Measurements from ENCODE around the gene FILIP1L.
"Not testable (repeated sequence)": the region's sequence is repeated elsewhere in the genome, so short reads cannot be mapped to it uniquely, and the experiment has no call there.

Gene FILIP1L

DNA sequence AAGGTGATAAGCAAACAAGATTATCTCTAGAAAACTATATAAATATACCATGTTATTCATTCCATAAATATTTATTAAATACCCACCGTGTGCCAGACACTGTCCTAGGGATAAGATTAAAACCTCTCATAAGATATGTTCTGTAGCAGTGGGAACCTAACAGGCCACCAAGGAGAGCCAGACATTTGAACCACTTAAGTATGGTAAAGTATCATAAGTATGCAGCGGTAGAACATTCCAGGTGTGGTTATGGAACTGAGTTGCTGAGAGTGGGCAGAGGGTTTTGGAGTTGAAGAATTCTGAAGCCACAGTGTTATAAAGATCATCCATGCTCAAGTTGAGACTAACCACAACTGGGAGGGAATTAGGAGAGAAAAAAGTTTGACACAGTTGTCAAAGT is 14.7 kb downstream of the FILIP1L start:
- in situ Hi-C loops (cut with MboI; ENCODE audit: low sequenced_read_pairs): no loop called here

- in situ Hi-C loops (cut with MboI; ENCODE audit: low sequenced_read_pairs): no loop called here
Observed at GRCh38 chr3:100098784-100099070, 15.6 kb downstream of the FILIP1L start.

DNA sequence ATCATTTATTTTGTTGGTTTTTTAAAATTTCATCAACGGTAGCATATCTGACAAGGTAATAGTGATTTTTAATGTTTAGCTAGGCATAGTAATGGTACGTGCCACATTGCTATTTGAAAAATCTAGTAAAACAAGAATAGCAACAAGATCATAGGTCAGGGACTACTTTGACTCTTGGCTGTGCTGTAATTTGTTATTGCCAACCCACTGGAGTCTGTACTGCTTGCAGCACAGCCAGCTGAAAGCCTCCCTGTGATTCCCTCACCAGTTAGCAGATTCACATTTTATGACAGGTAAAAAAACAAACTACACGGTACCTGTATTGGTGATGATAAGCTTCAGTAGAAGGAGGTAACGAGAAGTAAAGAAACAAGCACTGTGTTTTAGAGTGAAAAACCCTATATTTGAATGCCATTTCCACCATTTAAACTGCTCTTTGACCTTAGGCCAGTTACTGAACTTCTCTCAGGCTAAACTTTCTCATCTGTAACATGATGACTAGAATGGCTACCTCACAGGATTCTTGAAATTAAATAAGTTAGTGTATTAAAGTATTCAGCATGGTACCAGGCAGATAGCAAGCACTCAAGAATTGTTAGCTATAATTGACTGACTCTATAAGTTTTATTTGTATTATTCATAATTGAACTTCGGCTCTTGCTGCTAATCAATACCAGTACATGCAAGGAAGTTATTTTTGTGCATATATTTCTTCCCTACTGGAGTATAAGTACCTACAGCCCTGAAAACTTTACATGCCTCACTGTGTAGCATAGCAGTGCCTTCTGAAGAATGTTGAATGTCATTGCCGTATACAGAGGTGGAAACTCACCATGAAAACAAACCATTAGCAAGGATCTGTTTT is 16.1 kb downstream of the FILIP1L start:
- in situ Hi-C loops (cut with MboI; ENCODE audit: low sequenced_read_pairs): no loop called here

DNA sequence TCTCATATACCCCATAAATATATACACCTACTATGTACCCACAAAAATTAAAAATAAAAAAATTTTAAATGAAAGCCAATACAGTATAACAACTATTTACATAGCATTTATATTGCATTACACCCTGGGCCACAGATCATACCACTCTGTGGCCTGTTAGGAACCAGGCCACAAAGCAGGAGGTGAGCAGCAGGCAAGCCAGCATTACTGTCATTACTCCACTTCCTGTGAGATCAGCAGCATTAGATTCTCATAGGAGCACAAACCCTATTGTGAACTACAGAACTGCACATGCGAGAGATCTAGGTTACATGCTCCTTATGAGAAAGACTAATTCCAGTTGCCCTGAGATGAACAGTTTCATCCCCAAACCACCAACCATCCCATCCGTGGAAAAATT is 17.4 kb downstream of the FILIP1L start:
- in situ Hi-C loops (cut with MboI; ENCODE audit: low sequenced_read_pairs): no loop called here

DNA sequence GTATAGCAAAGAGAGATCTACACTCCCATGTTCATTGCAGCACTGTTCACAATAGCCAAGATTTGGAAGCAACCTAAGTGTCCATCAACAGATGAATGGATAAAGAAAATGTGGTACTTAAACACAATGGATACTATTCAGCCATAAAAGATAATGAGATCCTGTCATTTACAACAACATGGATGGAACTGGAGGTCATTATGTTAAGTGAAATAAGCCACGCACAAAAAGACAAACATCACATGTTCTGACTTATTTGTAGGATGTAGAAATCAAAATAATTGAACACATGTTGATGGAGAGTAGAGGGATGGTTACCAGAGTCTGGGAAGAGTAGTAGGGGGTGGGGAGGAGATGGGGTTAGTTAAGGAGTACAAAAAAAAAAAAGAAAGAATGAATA is 18.0 kb downstream of the FILIP1L start:
- in situ Hi-C loops (cut with MboI; ENCODE audit: low sequenced_read_pairs): not testable (repeated sequence)

DNA sequence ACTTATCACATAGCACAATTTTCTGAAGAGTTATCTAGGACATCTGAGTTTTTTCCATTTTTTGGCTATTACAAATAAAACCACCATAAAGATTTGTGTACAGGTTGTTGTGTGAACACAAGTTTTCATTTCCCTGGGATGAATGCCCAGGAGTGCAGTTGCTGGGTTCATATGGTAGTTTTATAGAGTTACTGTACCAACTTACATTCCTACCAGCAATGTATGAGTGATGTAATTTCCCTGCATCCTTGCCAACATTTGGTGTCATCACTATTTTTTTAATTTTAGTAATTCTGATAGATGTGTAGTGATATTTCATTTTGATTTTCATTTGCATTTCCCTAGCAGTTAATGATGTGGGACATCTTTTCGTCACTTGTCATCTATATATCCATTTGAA is 20.5 kb downstream of the FILIP1L start:
- in situ Hi-C loops (cut with MboI; ENCODE audit: low sequenced_read_pairs): no loop called here

DNA sequence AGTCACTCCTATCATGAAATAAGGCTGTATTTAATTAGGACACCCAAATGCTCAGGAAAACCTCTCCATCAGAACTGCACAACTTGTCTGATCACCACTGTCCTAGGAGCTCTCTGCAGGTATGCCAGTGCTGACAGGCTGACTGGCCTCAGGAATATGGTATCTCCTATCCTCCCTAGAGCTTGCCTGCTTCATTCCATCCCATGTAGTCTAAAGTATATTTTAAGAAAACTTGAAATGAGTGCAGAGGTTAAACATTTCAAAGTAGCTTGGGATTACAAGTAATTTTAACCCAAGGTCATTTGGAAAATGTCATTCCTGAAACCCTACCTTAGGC is 23.7 kb downstream of the FILIP1L start:
- in situ Hi-C loops (cut with MboI; ENCODE audit: low sequenced_read_pairs): no loop called here

DNA sequence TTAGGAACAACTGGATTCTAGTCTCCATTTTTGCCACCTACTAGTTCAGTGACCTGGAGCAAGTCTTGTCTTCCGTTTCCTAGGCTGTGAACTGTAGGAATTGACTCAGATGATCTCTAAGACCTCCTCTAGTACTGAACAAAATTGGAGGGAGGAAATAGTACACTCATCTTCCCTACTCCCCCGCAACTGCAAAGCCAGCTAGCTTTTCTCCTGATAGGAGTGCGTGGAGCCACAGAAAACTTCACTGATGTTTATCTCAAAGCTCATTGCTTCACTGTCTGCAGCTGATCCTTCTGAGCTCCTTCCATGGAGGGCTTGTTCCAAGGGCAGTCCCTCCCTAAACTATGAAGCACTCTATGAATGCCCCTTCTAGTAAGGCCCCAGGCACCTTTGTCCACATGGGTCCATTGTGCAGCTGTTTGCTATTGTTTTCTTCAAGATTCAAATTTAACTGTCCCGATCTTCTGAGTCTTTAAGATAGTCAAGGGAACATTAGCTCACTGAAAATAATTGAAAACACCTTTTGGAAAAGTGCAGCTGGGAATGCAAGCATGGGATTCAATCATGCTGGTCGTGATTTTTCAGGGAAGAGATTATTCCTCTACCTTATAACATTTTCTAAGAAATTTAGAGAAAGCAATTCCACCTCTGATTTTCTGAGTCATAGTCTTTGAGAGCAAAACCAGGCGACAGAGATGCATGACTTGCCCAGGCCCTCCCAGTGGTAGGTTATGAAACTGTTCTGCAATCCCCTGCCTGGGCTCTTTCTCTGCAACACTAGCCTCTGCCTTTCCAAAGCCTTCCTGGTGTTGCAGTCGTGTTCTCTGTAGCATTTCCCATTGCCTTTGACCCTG is 24.3 kb downstream of the FILIP1L start:
- in situ Hi-C loops (cut with MboI; ENCODE audit: low sequenced_read_pairs): no loop called here

DNA sequence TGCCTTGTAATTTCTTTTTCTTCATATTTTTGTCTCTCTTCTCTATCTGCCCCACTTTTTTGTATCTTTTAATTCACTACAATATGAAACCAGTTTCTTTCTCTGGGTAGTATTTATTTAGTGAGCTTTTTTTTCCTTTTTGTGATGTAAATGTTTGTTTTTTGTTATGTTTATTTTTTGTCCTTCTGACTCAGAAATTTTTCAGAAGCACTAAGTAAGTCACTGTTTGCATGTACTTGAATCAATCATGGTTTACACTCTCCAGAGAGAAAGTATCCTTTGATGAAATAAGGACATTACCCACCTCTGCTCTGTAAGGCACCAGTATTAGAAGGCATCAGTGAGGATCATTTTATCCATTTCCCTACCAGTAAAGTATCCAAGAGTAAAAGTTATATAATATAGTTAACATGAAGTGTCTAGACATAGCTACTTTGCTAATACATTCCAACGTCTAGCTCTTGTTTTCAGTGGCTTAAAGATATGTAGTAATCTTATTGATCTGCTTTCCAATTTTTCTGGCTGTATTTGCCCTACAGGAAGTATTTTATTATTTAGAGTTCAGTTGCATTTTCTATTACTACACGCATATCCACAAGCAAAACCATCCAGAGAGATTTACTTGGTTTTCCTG is 25.4 kb downstream of the FILIP1L start:
- in situ Hi-C loops (cut with MboI; ENCODE audit: low sequenced_read_pairs): no loop called here

DNA sequence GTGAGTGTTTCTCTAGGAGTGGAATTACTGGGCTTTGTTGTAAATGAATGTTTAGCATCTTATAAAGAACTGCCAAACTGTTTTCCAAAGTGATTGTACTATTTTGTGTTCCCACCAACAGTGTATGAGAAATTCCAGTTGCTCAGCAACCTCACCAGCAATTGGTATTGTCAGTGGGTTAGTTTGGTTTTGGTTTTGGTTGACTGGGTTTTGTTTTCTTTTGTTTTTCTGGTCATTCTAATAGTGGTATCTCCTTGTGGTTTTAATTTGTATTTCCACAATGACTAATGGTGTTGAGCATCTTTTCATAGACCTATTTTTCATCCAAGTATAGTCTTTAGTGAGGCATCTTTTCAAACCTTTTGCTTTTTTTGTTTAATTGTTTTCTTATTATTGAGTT is 27.1 kb downstream of the FILIP1L start:
- in situ Hi-C loops (cut with MboI; ENCODE audit: low sequenced_read_pairs): no loop called here

- in situ Hi-C loops (cut with MboI; ENCODE audit: low sequenced_read_pairs): no loop called here
Observed at GRCh38 chr3:100086401-100086800, 27.9 kb downstream of the FILIP1L start.

DNA sequence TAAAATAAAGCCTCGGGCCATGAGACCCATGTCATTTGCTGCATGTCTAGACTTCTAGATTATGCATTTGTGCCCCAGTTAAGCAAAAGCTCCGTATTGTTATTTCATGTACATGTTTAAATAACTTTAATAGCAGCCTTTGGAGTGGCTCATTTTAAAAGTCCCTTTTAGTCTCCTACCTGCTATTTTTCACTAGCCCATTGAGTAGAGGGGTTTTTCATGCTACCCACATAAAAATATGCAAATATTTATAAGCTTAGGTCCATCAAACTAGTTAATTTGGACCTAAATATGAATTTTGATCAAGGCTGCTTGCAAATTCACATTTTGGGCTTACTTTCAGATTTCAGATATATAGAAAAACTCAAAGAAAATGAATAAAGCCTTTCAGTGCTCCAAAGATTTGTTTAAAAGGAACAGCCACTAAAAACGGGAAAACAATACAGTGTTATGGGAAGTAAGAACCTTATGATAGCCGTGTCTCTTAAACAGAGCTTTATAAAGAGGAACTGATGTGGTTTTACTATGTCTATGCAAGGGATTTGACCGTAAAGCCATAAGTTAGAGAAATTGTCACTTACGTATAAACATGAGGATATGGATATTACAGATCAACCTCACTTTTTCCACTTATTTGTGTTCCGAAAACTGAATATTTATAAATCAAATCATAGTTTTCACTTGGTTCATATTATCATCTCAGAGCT is 30.0 kb downstream of the FILIP1L start:
- in situ Hi-C loops (cut with MboI; ENCODE audit: low sequenced_read_pairs): no loop called here

DNA sequence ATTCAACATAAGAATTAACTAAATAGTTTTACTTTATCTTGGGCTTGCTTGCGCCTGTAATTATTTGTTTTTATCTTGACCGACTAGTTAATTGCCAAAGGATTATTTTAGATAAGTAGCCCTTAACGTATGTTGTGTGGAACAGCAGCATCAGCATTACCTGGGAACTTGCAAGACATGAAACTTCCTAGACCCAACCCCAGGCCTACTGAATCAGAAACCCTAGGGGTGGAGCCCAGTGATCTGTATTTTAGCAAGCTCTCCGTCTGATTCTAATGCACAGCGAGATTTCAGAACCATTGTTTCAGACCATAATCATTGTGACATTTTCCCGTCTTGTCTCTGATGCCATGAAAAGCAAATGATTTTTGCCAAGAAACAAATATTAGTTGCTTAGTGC is 31.1 kb downstream of the FILIP1L start:
- in situ Hi-C loops (cut with MboI; ENCODE audit: low sequenced_read_pairs): no loop called here

- in situ Hi-C loops (cut with MboI; ENCODE audit: low sequenced_read_pairs): no loop called here
Observed at GRCh38 chr3:100082714-100083113, 31.6 kb downstream of the FILIP1L start.

DNA sequence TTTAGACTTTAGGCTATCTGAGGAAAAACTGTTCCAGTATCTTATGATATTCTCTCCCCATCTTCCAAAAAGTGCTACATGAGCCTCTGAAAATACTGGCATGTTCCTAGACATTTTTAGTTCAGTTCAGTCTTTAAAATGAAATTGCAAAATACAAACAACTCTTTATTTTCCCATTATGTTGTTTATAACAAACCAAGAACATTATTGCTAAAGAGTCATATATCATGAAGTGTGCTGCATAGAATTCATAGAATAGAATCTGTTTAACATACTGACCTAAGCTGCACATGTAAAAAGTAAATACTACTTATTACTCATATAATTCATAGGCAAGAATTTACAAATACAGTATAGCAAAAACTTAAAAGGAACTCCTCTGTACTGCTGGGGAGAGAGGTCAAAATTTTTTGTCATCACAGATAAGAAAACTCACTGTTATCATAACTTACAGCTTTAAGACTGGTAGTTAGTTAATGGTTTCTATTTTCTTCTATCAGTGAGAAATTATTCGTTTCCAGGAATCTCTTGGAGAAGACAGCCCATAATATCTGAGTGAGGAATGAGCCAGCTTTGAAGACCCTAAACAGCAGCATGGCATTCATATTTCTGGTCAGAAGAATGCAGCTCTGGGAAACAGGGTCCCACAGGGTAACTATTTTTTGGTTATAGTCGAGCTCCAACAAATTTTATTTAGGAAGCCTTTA is 32.2 kb downstream of the FILIP1L start:
- in situ Hi-C loops (cut with MboI; ENCODE audit: low sequenced_read_pairs): no loop called here

- in situ Hi-C loops (cut with MboI; ENCODE audit: low sequenced_read_pairs): no loop called here
Observed at GRCh38 chr3:100081311-100081710, 33.0 kb downstream of the FILIP1L start.

- in situ Hi-C loops (cut with MboI; ENCODE audit: low sequenced_read_pairs): no loop called here
Observed at GRCh38 chr3:100080573-100080972, 33.7 kb downstream of the FILIP1L start.

DNA sequence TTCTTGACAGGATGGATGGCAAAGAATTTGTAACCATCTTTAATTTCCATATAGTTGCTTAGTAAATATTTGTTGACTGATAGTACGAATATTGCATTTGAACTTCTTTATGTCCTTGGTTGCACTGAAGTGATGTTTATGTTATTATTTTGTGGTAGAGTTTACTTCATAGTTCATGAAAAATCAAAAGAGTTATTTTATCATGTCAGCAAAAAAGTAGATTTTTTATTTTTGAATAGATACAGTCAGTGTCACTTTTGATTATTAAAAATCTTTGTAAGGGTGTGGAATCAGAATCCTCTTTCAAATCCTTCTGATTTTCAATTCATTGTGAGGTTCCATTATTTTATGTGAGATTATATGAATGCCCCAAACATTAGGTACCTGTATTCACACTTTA is 35.0 kb downstream of the FILIP1L start:
- in situ Hi-C loops (cut with MboI; ENCODE audit: low sequenced_read_pairs): loop anchor here (10.0 kb wide), 1 partner anchor 235 kb away; no protein-coding TSS in a partner anchor

DNA sequence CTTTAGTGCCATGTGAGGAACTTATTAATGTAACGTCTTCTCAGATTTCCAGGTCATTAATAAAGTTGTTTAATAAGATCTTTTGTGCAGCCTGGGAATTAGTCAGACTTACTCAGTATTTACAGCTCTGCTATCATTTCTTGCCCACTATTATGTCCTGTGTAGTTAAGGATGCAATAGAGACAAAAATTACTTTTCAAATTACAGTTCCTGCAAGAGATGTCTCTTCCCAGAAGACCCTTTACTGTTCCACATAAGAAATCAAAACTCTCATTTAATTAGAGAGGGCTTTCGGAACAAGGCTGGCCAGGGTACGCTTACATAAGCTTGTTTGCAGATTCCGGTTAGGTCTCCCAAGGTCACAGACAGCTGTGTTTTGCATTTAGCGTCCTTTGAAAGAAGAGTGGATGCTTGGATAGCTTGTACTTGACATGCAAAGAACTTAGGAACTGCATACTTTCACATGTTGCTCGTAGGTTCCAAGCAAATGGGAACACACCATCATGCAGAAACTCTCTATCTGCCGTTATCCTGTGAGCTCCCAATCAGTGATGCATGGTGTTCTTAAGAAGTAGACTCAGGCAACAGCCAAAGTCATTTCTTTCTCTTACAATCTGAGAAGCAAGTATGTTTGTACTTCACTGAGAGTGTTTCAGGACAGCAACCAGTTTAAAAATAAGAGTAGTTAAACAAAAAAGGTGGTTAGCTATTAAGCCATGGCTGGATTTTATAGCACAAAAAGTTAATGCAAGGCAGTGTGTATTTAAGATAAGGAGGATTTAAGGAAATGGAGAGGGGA is 37.4 kb downstream of the FILIP1L start:
- in situ Hi-C loops (cut with MboI; ENCODE audit: low sequenced_read_pairs): loop anchor here (10.0 kb wide), 1 partner anchor 232 kb away; no protein-coding TSS in a partner anchor

Measured in HL-60/S4 (cell line).